Upper lobe of left lung (tissue), 6 donors: ENCODE data around the gene ATP6V1D. TPM values are rescaled to one million over a fixed set of nuclear protein-coding genes. Genes with fewer than 3 reads are reported as not detected.

Experiments
- small RNA-seq, 4 donors: library from RNA; depleted of rRNA; stranded (forward); fragments of <200 nt; gene quantifications; one replicate each; pipeline ENCODE3, GENCODE V24; 2016
- total RNA-seq, 6 donors: library from RNA; depleted of rRNA in 4 of 6; stranded (reverse); fragments of >200 nt in 4 of 6; gene quantifications; one replicate each; pipeline versions ENCODE4 v1.1.0 to v1.2.1, GENCODE V29; 2016 to 2021
- donor health status: DM: no; HTN: no; CAD: no; lungs with moderate emphysema.
- donor health status: DM: no; HTN: yes; CAD: no; lungs with severe emphysema.

ATP6V1D gene
- total RNA-seq, 6 donors from 2014 or later, result 57.6 to 145 (median 79.7) TPM

Small RNA genes within 50 kb of the gene (small RNA-seq; reads per million reads assigned to genes)
- gene RF00019, result 0 reads per million in 4 donors

Other genes with a start within 250 kb of the ATP6V1D start
- gene GARIN2, start 170.4 kb downstream of the ATP6V1D start, total RNA-seq, result under 1 TPM in 2 of 6 donors, not detected in 4; 0.34 to 0.49 TPM
- 10 to 100 TPM; 12.3 to 66.3 (median 35.1) TPM for gene PALS1, start 118.4 kb downstream of the ATP6V1D start, total RNA-seq
- gene EIF2S1, start 524 bp upstream of the ATP6V1D start, total RNA-seq, result 10 to 100 TPM; 10.3 to 88.2 (median 66.4) TPM
- 1 to 10 TPM in 5 of 6 donors, not detected in 1; 3.5 to 4.4 (median 3.8) TPM for gene PLEK2, start 52.4 kb upstream of the ATP6V1D start, total RNA-seq
- gene TMEM229B, start 128.9 kb upstream of the ATP6V1D start, total RNA-seq, result 1 to 10 TPM; 2.1 to 8.5 (median 5.4) TPM
- 10 to 100 TPM in 2 of 6 donors, 1 to 10 TPM in 3, under 1 TPM in 1; 0.46 to 25.1 (median 4.4) TPM for gene PLEKHH1, start 173.5 kb upstream of the ATP6V1D start, total RNA-seq
- 10 to 100 TPM; 11.5 to 27.5 (median 23.1) TPM for gene PIGH, start 240.5 kb upstream of the ATP6V1D start, total RNA-seq